GM12872 (cell line): ENCODE results near the gene FAM156A.
"Not testable (repeated sequence)": the region's sequence is repeated elsewhere in the genome, so short reads cannot be mapped to it uniquely, and the experiment has no call there.

Source experiments
- CTCF ChIP-seq: IDR thresholded peaks from 3 replicates; pipeline ENCODE4 v1.5.1; 2011; ENCODE audit warnings: low read depth, mild to moderate bottlenecking, low read length, moderate library complexity; ENCODE audit not compliant: insufficient read depth

FAM156A gene

GRCh38 chrX:52958113-52958959 lies at the start of gene FAM156A:
Gene FAM156A (minus strand): TSS chrX:52958518. CDS start chrX:52948588, 9,930 bp downstream.
- TF ChIP-seq CTCF, result not testable (repeated sequence)

- TF ChIP-seq CTCF, result no peak
Observed at GRCh38 chrX:53005327-53005726, 47.0 kb upstream of the FAM156A start.

- TF ChIP-seq CTCF, result no peak
Observed at GRCh38 chrX:53004811-53005210, 46.5 kb upstream of the FAM156A start.

- TF ChIP-seq CTCF, result no peak
Observed at GRCh38 chrX:53004038-53004437, 45.7 kb upstream of the FAM156A start.

- TF ChIP-seq CTCF, result no peak
Observed at GRCh38 chrX:53003111-53003510, 44.8 kb upstream of the FAM156A start.

- no peak for TF ChIP-seq CTCF
Observed at GRCh38 chrX:53001958-53002357, 43.6 kb upstream of the FAM156A start.

- no peak for TF ChIP-seq CTCF
Observed at GRCh38 chrX:53000447-53001135, 42.3 kb upstream of the FAM156A start.
